RCC 7860 (cell line): ENCODE data around the gene CADM2.

Experiments
- DNase-seq: peaks from one replicate; pipeline ENCODE4 v3.0.0-alpha.2; 2015; ENCODE audit warnings: low spot score
- FAIRE-seq: peaks from 2 replicates; lab custom pipeline; 2012; peaks lifted over from hg19 to GRCh38; lab: Jason Lieb, UNC

The CADM2 gene

GRCh38 chr3:85535517-85535916, 576.7 kb downstream of the CADM2 start:
- DNase-seq (no peak), FAIRE-seq (no peak)

GRCh38 chr3:85539232-85539631, 580.4 kb downstream of the CADM2 start:
- FAIRE-seq = no peak
- no peak for DNase-seq

GRCh38 chr3:85554153-85554552, 595.4 kb downstream of the CADM2 start:
- FAIRE-seq = no peak

GRCh38 chr3:85560088-85560785, 601.4 kb downstream of the CADM2 start:
- no peak for FAIRE-seq
- DNase-seq = no peak

More at GRCh38 chr3:85554153-85554552, 595.4 kb downstream of the CADM2 start:
- no peak for DNase-seq

- FAIRE-seq (no peak), DNase-seq (no peak)
Observed at GRCh38 chr3:85567071-85567676, 608.4 kb downstream of the CADM2 start.

- FAIRE-seq = no peak
Observed at GRCh38 chr3:85570819-85571218, 612.0 kb downstream of the CADM2 start.

GRCh38 chr3:85571835-85572234, 613.0 kb downstream of the CADM2 start:
- DNase-seq (peak; percentile 60), FAIRE-seq (peak; percentile 82)

More at GRCh38 chr3:85570819-85571218, 612.0 kb downstream of the CADM2 start:
- no peak for DNase-seq

- DNase-seq (peak; percentile 59), FAIRE-seq (peak; percentile 57)
Observed at GRCh38 chr3:85572426-85572825, 613.6 kb downstream of the CADM2 start.

- DNase-seq = no peak
- FAIRE-seq = no peak
Observed at GRCh38 chr3:85572978-85573377, 614.2 kb downstream of the CADM2 start.

GRCh38 chr3:85574006-85574705, 615.4 kb downstream of the CADM2 start:
- FAIRE-seq (peak; percentile 21), DNase-seq (peak; percentile 11)

GRCh38 chr3:85576091-85576690, 617.4 kb downstream of the CADM2 start:
- DNase-seq (peak; percentile 23), FAIRE-seq (peak; percentile 87)

- no peak for FAIRE-seq
Observed at GRCh38 chr3:85576697-85577200, 618.0 kb downstream of the CADM2 start.

GRCh38 chr3:85584779-85585356, 626.1 kb downstream of the CADM2 start:
- DNase-seq = no peak
- FAIRE-seq = no peak

More at GRCh38 chr3:85576697-85577200, 618.0 kb downstream of the CADM2 start:
- DNase-seq = no peak

GRCh38 chr3:85586018-85586417, 627.2 kb downstream of the CADM2 start:
- DNase-seq = no peak
- FAIRE-seq = no peak

GRCh38 chr3:85589145-85589544, 630.4 kb downstream of the CADM2 start:
- FAIRE-seq = peak; percentile 99
- DNase-seq = peak; percentile 93

- DNase-seq (no peak), FAIRE-seq (no peak)
Observed at GRCh38 chr3:85591451-85591850, 632.7 kb downstream of the CADM2 start.

GRCh38 chr3:85592256-85592655, 633.5 kb downstream of the CADM2 start:
- DNase-seq (peak; percentile 25), FAIRE-seq (peak; percentile 88)

GRCh38 chr3:85594676-85595075, 635.9 kb downstream of the CADM2 start:
- FAIRE-seq = no peak
- no peak for DNase-seq

- no peak for FAIRE-seq
- DNase-seq = no peak
Observed at GRCh38 chr3:85603378-85603777, 644.6 kb downstream of the CADM2 start.

GRCh38 chr3:85604641-85605040, 645.9 kb downstream of the CADM2 start:
- no peak for FAIRE-seq
- no peak for DNase-seq

GRCh38 chr3:85605066-85605465, 646.3 kb downstream of the CADM2 start:
- DNase-seq (no peak), FAIRE-seq (no peak)
